Neural cell (in vitro differentiated cells): Measurements from ENCODE around the gene CKAP5. TPM values are rescaled to one million over a fixed set of nuclear protein-coding genes. Genes with fewer than 3 reads are reported as not detected.

ENCODE experiments used
- H2AFZ ChIP-seq: fragments of 200-600, 300-800 bp; sonication (generic), shearing (Covaris generic); 2 replicates; pipeline ENCODE4 v1.6.0; 2014; ENCODE audit warnings: low read depth, mild to moderate bottlenecking, antibody characterized with exemption, low read length, moderate library complexity
- H3F3A ChIP-seq: fragments of 200-600 bp; shearing (Covaris generic); 2 replicates; pipeline ENCODE4 v1.6.1; 2016; ENCODE audit warnings: mild to moderate bottlenecking, moderate library complexity, mixed read lengths, antibody characterized with exemption, low read length; ENCODE audit not compliant: insufficient read depth, poor library complexity, severe bottlenecking
- H3K27ac ChIP-seq: fragments of 200-600, 300-800 bp; sonication (generic), shearing (Covaris generic); 2 replicates; pipeline ENCODE4 v1.5.1; 2014; ENCODE audit warnings: mild to moderate bottlenecking, low read length, moderate library complexity
- H3K27me3 ChIP-seq: fragments of 300-800, 200-600 bp; sonication (generic), shearing (Covaris generic); 2 replicates; pipeline ENCODE4 v1.6.0; 2014; ENCODE audit warnings: mild to moderate bottlenecking, low read depth, low read length, moderate library complexity; ENCODE audit not compliant: insufficient read depth
- H3K36me3 ChIP-seq: fragments of 300-800, 200-600 bp; sonication (generic), shearing (Covaris generic); 2 replicates; pipeline ENCODE4 v1.5.1; 2014; ENCODE audit warnings: mild to moderate bottlenecking, antibody characterized with exemption, low read length, moderate library complexity; ENCODE audit not compliant: insufficient read depth
- H3K4me2 ChIP-seq: fragments of 300-800, 200-600 bp; sonication (generic), shearing (Covaris generic); 2 replicates; pipeline ENCODE4 v1.6.0; 2014; ENCODE audit warnings: mild to moderate bottlenecking, low read length
- H3K4me3 ChIP-seq: fragments of 300-800, 200-600 bp; sonication (generic), shearing (Covaris generic); 2 replicates; pipeline ENCODE4 v1.5.1; 2014; ENCODE audit warnings: mild to moderate bottlenecking, low read length, moderate library complexity
- H3K79me2 ChIP-seq: fragments of 200-600 bp; shearing (Covaris generic); replicated peaks from 2 replicates; pipeline ENCODE4 v1.6.0; 2014; ENCODE audit warnings: mild to moderate bottlenecking, low read length, moderate library complexity; ENCODE audit not compliant: insufficient read depth
- H3K9ac ChIP-seq: fragments of 300-800, 200-600 bp; sonication (generic), shearing (Covaris generic); 2 replicates; pipeline ENCODE4 v1.6.1; 2016; ENCODE audit warnings: mild to moderate bottlenecking, low read length, mixed read lengths
- H3K9me2 ChIP-seq: fragments of 200-600 bp; shearing (Covaris generic); 2 replicates; pipeline ENCODE4 v1.6.1; 2016; ENCODE audit warnings: mild to moderate bottlenecking, low read length, mixed read lengths; ENCODE audit not compliant: insufficient read depth
- H3K9me3 ChIP-seq: fragments of 200-600, 300-800 bp; sonication (generic), shearing (Covaris generic); 2 replicates; pipeline ENCODE4 v1.6.1; 2016; ENCODE audit warnings: mild to moderate bottlenecking, mixed run types, low read length, moderate library complexity, mixed read lengths
- H4K20me1 ChIP-seq: fragments of 200-600 bp; shearing (Covaris generic); 2 replicates; pipeline ENCODE4 v1.6.1; 2016; ENCODE audit warnings: mild to moderate bottlenecking, mixed run types; ENCODE audit not compliant: insufficient read depth
- CTCF ChIP-seq: fragments of 450-650 bp; IDR thresholded peaks from 2 replicates; pipeline ENCODE4 v1.5.1; 2014; ENCODE audit warnings: antibody characterized with exemption, mild to moderate bottlenecking, moderate library complexity; ENCODE audit not compliant: poor library complexity, severe bottlenecking
- EP300 ChIP-seq: fragments of 450-650 bp; conservative IDR thresholded peaks from 2 replicates; pipeline ENCODE4 v1.6.1; 2014; ENCODE audit warnings: antibody characterized with exemption, mild to moderate bottlenecking, moderate library complexity; ENCODE audit not compliant: poor library complexity, severe bottlenecking
- EZH2 ChIP-seq: fragments of 200-600, 300-800 bp; shearing (Covaris generic), sonication (generic); IDR thresholded peaks from 2 replicates; pipeline ENCODE4 v1.6.1; 2014; ENCODE audit warnings: antibody characterized with exemption, low read length, borderline replicate concordance, mild to moderate bottlenecking; ENCODE audit not compliant: insufficient read depth, poor library complexity, severe bottlenecking
- MXI1 ChIP-seq: fragments of 450-650 bp; conservative IDR thresholded peaks from 2 replicates; pipeline ENCODE4 v1.6.1; 2014; ENCODE audit warnings: antibody characterized with exemption, mild to moderate bottlenecking; ENCODE audit not compliant: poor library complexity, severe bottlenecking
- POLR2AphosphoS5 ChIP-seq: IDR thresholded peaks from 2 replicates; pipeline ENCODE4 v1.6.1; 2012
- RAD21 ChIP-seq: fragments of 450-650 bp; conservative IDR thresholded peaks from 2 replicates; pipeline ENCODE4 v1.6.1; 2014; ENCODE audit warnings: antibody characterized with exemption, mild to moderate bottlenecking, moderate library complexity
- REST ChIP-seq: IDR thresholded peaks from 2 replicates; pipeline ENCODE4 v1.6.1; 2012; ENCODE audit warnings: borderline replicate concordance
- SMC3 ChIP-seq: fragments of 450-650 bp; conservative IDR thresholded peaks from 2 replicates; pipeline ENCODE4 v1.6.1; 2014; ENCODE audit warnings: antibody characterized with exemption, mild to moderate bottlenecking, moderate library complexity; ENCODE audit not compliant: poor library complexity
- TAF1 ChIP-seq: IDR thresholded peaks from 2 replicates; pipeline ENCODE4 v1.6.1; 2012; ENCODE audit warnings: low read depth
- polyA plus RNA-seq: library from polyadenylated mRNA; depleted of rRNA; stranded (reverse); fragments of >200 nt; gene quantifications from 2 replicates; pipeline ENCODE4 v1.2.3, GENCODE V29; 2014

Gene CKAP5
- polyA plus RNA-seq, 1 donor from 2014 or later = 90.3 TPM

GRCh38 chr11:46712874-46713576 is 133.1 kb downstream of the CKAP5 start:
- H3K9me3 ChIP-seq = no peaks in the 10 kb centered on the region
- H3K4me2 ChIP-seq = no peak overlapping the region
- TF ChIP-seq TAF1 (no peak), POLR2AphosphoS5 (no peak), RAD21 (no peak), MXI1 (no peak), SMC3 (no peak), EP300 (no peak), REST (no peak), CTCF (no peak), EZH2 (no peak)

GRCh38 chr11:46711303-46711702 is 134.8 kb downstream of the CKAP5 start:
- Histone ChIP-seq H4K20me1 (no peaks in the 10 kb centered on the region), H3K36me3 (no peaks in the 10 kb centered on the region), H3K4me3 (no peak overlapping the region), H3F3A (no peaks in the 10 kb centered on the region), H3K4me2 (no peak overlapping the region), H3K9ac (no peak overlapping the region), H2AFZ (no peak overlapping the region), H3K9me3 (no peaks in the 10 kb centered on the region), H3K27me3 (no peaks in the 10 kb centered on the region), H3K27ac (no peak overlapping the region), H3K79me2 (no peaks in the 10 kb centered on the region), H3K9me2 (no peaks in the 10 kb centered on the region)
- TF ChIP-seq CTCF = no peak
- TF ChIP-seq TAF1 = no peak
- TF ChIP-seq RAD21 = no peak
- no peak for TF ChIP-seq EP300
- TF ChIP-seq MXI1 = no peak
- TF ChIP-seq POLR2AphosphoS5 = no peak
- TF ChIP-seq REST = no peak
- no peak for TF ChIP-seq SMC3
- TF ChIP-seq EZH2 = no peak

More at GRCh38 chr11:46712874-46713576, 133.1 kb downstream of the CKAP5 start:
- Histone ChIP-seq H3K4me3 (no peak overlapping the region), H4K20me1 (no peaks in the 10 kb centered on the region), H3K27ac (no peak overlapping the region), H3K79me2 (no peaks in the 10 kb centered on the region), H2AFZ (no peak overlapping the region), H3K27me3 (no peaks in the 10 kb centered on the region), H3K9me2 (no peaks in the 10 kb centered on the region), H3K36me3 (no peaks in the 10 kb centered on the region), H3F3A (no peaks in the 10 kb centered on the region), H3K9ac (no peak overlapping the region)
